Measurements from ENCODE around the gene MYOC. TPM values are rescaled to one million over a fixed set of nuclear protein-coding genes. Genes with fewer than 3 reads are reported as not detected.

The MYOC gene
- total RNA-seq, 1 donor from 2014 or later, result not detected

- Mint-ChIP-seq H3K27me3 (ENCODE audit: low read depth) (no peaks in the 10 kb centered on the region), H3K36me3 (ENCODE audit: low read depth) (peaks cover 58% of the 10 kb centered on the region), H3K4me3 (ENCODE audit: unreplicated experiment) (no peak overlapping the region), H3K9me3 (ENCODE audit: low read depth) (no peaks in the 10 kb centered on the region), H3K27ac (ENCODE audit: unreplicated experiment) (no peak overlapping the region), H3K4me1 (ENCODE audit: low read depth) (peaks cover 22% of the 10 kb centered on the region)
- no peak for DNase-seq (ENCODE audit: low spot score)
- TF ChIP-seq, protein P1, sequence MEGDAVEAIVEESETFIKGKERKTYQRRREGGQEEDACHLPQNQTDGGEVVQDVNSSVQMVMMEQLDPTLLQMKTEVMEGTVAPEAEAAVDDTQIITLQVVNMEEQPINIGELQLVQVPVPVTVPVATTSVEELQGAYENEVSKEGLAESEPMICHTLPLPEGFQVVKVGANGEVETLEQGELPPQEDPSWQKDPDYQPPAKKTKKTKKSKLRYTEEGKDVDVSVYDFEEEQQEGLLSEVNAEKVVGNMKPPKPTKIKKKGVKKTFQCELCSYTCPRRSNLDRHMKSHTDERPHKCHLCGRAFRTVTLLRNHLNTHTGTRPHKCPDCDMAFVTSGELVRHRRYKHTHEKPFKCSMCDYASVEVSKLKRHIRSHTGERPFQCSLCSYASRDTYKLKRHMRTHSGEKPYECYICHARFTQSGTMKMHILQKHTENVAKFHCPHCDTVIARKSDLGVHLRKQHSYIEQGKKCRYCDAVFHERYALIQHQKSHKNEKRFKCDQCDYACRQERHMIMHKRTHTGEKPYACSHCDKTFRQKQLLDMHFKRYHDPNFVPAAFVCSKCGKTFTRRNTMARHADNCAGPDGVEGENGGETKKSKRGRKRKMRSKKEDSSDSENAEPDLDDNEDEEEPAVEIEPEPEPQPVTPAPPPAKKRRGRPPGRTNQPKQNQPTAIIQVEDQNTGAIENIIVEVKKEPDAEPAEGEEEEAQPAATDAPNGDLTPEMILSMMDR (IDR thresholded peaks at IDR 0.05), result no peak
These were observed 64.3 kb downstream of the MYOC start for GRCh38 chr1:171588230-171588629.

DNA sequence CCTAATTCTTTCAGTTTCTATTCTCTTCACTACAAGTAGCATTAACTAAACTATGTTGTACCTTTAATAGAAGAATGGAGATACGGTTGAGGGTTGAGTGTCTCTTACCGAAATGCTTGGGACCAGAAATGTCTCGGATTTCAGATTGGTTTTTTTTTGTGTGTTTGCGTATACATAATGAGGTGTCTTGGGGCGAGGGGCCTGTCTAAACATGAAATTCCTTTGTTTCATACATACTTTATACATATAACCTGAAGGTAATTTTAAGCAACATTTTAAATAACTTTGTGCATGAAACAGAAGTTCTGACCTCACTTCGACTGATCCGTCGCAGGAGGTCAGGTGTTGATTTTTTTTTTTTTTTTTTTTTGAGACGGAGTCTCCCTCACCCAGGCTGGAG is 66.8 kb downstream of the MYOC start:
- DNase-seq (ENCODE audit: low spot score), result no peak
- TF ChIP-seq, protein P1 (IDR thresholded peaks at IDR 0.05), result no peak
- H3K4me1 Mint-ChIP-seq (ENCODE audit: low read depth), result peaks cover 22% of the 10 kb centered on the region
- H3K36me3 Mint-ChIP-seq (ENCODE audit: low read depth), result peaks cover 37% of the 10 kb centered on the region
- H3K27ac Mint-ChIP-seq (ENCODE audit: unreplicated experiment), result no peak overlapping the region
- no peaks in the 10 kb centered on the region for H3K9me3 Mint-ChIP-seq (ENCODE audit: low read depth)
- no peak overlapping the region for H3K4me3 Mint-ChIP-seq (ENCODE audit: unreplicated experiment)
- no peaks in the 10 kb centered on the region for H3K27me3 Mint-ChIP-seq (ENCODE audit: low read depth)

Other genes with a start within 250 kb of the MYOC start
- gene PRRC2C, start 167.2 kb downstream of the MYOC start, total RNA-seq, result 131 to 153 TPM (median 146 TPM) in 3 replicates
- gene MYOCOS, start 30.4 kb downstream of the MYOC start, total RNA-seq, result 0.12 to 0.27 TPM in 2 of 3 replicates, not detected in the other
- 14.8 to 17.7 TPM (median 16.7 TPM) in 3 replicates for gene VAMP4, start 89.4 kb upstream of the MYOC start, total RNA-seq
- 17.2 to 21.7 TPM (median 21.4 TPM) in 3 replicates for gene METTL13, start 129.0 kb upstream of the MYOC start, total RNA-seq
- 11.7 to 23.7 TPM (median 12.4 TPM) in 3 replicates for gene DNM3, start 188.8 kb upstream of the MYOC start, total RNA-seq